Fibroblast of lung (primary cell): ENCODE results near the gene SLC4A8. TPM values are rescaled to one million over a fixed set of nuclear protein-coding genes. Genes with fewer than 3 reads are reported as not detected.

Source experiments
- DNase-seq, 2 donors: peaks; one replicate each; pipeline versions ENCODE4 v3.0.0 to v3.0.0-alpha.2; 2010; ENCODE audit warnings: low read depth in 2 of 2
- H2AFZ ChIP-seq: 2 replicates; pipeline ENCODE4 v1.5.1; 2012; ENCODE audit warnings: low read length, control low read depth, inconsistent platforms
- H3K27ac ChIP-seq: 2 replicates; pipeline ENCODE4 v1.5.1; 2011; ENCODE audit warnings: low read length, control low read depth; ENCODE audit not compliant: insufficient read depth
- H3K27me3 ChIP-seq: 2 replicates; pipeline ENCODE4 v1.5.1; 2011; ENCODE audit warnings: mild to moderate bottlenecking, low read length; ENCODE audit not compliant: control insufficient read depth, insufficient read depth
- H3K36me3 ChIP-seq: 2 replicates; pipeline ENCODE4 v1.5.1; 2011; ENCODE audit warnings: low read length; ENCODE audit not compliant: control insufficient read depth, insufficient read depth
- H3K4me1 ChIP-seq: 2 replicates; pipeline ENCODE4 v1.5.1; 2011; ENCODE audit warnings: low read length; ENCODE audit not compliant: control insufficient read depth, insufficient read depth; ENCODE audit errors: extremely low read depth
- H3K4me2 ChIP-seq: 2 replicates; pipeline ENCODE4 v1.5.1; 2011; ENCODE audit warnings: low read length, control low read depth; ENCODE audit not compliant: insufficient read depth; ENCODE audit errors: extremely low read depth
- H3K4me3 ChIP-seq, 4 experiments: fragments of 200-600 bp in 1 of 4; sonication (generic) in 1 of 4; replicated peaks in 1 of 4; 2 replicates each; pipeline ENCODE4 v1.5.1; 2011 to 2016; ENCODE audit warnings: low read length in 4 of 4, low read depth in 3 of 4, mild to moderate bottlenecking in 3 of 4, control low read depth in 2 of 4, inconsistent platforms in 1 of 4, mixed read lengths in 1 of 4; ENCODE audit not compliant: insufficient read depth in 1 of 4; ENCODE audit errors: control extremely low read depth in 1 of 4
- H3K79me2 ChIP-seq: 2 replicates; pipeline ENCODE4 v1.5.1; 2012; ENCODE audit warnings: mild to moderate bottlenecking, low read length, inconsistent platforms; ENCODE audit not compliant: control insufficient read depth, insufficient read depth
- H3K9ac ChIP-seq: 2 replicates; pipeline ENCODE4 v1.5.1; 2011; ENCODE audit warnings: mild to moderate bottlenecking, low read length, control low read depth; ENCODE audit not compliant: insufficient read depth
- H3K9me3 ChIP-seq: 2 replicates; pipeline ENCODE4 v1.5.1; 2012; ENCODE audit warnings: low read depth, low read length; ENCODE audit not compliant: control insufficient read depth, insufficient read depth
- H4K20me1 ChIP-seq: 2 replicates; pipeline ENCODE4 v1.5.1; 2011; ENCODE audit warnings: low read length; ENCODE audit not compliant: control insufficient read depth, insufficient read depth; ENCODE audit errors: extremely low read depth
- CTCF ChIP-seq, 2 donors: IDR thresholded peaks in 1 of 2; conservative IDR thresholded peaks in 1 of 2; 1 replicate in 1 of 2; 2 replicates in 1 of 2; pipeline ENCODE4 v1.5.1; 2011 to 2012; ENCODE audit warnings: low read length in 2 of 2, control low read depth in 1 of 2, inconsistent platforms in 1 of 2, low read depth in 1 of 2, mild to moderate bottlenecking in 1 of 2
- EZH2 ChIP-seq: IDR thresholded peaks from 2 replicates; pipeline ENCODE4 v1.5.1; 2012; ENCODE audit warnings: low read length, control low read depth, mild to moderate bottlenecking; ENCODE audit errors: missing control alignments
- polyA plus RNA-seq, 2 donors: library from polyadenylated mRNA; depleted of rRNA in 1 of 2; stranded (reverse) in 1 of 2; unstranded in 1 of 2; fragments of >200 nt; gene quantifications; 2 replicates each; pipeline ENCODE4 v1.2.1, GENCODE V29; 2011 to 2012; ENCODE audit warnings: missing spikeins in 1 of 2
- total RNA-seq: library from RNA; depleted of rRNA; stranded (reverse); fragments of >200 nt; gene quantifications from 2 replicates; pipeline ENCODE4 v1.2.1, GENCODE V29; 2014

Gene SLC4A8
- total and polyA plus RNA-seq, 2 donors (not counting 1 experiment from before 2014, with no cell fraction given), result 4.9 to 7.3 TPM

- no peaks in the 10 kb centered on the region for H3K9me3 ChIP-seq
These were observed 8.3 kb downstream of the SLC4A8 start for GRCh38 chr12:51432921-51433320.

GRCh38 chr12:51434305-51434704 lies 9.7 kb downstream of the SLC4A8 start:
- no peak overlapping the region for H2AFZ ChIP-seq
- no peaks in the 10 kb centered on the region for H3K9me3 ChIP-seq
- no peaks in the 10 kb centered on the region for H3K27me3 ChIP-seq
- H3K4me3 ChIP-seq, result no peak overlapping the region
- H3K4me2 ChIP-seq, result no peak overlapping the region
- TF ChIP-seq CTCF (conservative IDR thresholded peaks at IDR 0.05 in 1 of 2, IDR thresholded peaks at IDR 0.05 in 1 of 2; ENCODE audit: low read depth in 1 of 2, low read length in 2 of 2) (no peak), EZH2 (no peak)
- peaks cover 2% of the 10 kb centered on the region for H3K4me1 ChIP-seq
- H3K27ac ChIP-seq, result no peak overlapping the region
- H3K79me2 ChIP-seq, result no peaks in the 10 kb centered on the region
- H3K9ac ChIP-seq, result no peak overlapping the region
- H3K36me3 ChIP-seq, result no peaks in the 10 kb centered on the region
- H4K20me1 ChIP-seq, result no peaks in the 10 kb centered on the region
- peak in 1 of 2 donors; percentile 60 for DNase-seq

More at GRCh38 chr12:51432921-51433320, 8.3 kb downstream of the SLC4A8 start:
- Histone ChIP-seq H3K4me3 (no peak overlapping the region), H3K4me1 (peaks cover 2% of the 10 kb centered on the region), H3K79me2 (no peaks in the 10 kb centered on the region), H3K27ac (no peak overlapping the region), H3K36me3 (no peaks in the 10 kb centered on the region), H3K9ac (no peak overlapping the region), H2AFZ (no peak overlapping the region), H4K20me1 (no peaks in the 10 kb centered on the region), H3K27me3 (no peaks in the 10 kb centered on the region), H3K4me2 (no peak overlapping the region)
- TF ChIP-seq EZH2 (no peak), CTCF (conservative IDR thresholded peaks at IDR 0.05 in 1 of 2, IDR thresholded peaks at IDR 0.05 in 1 of 2; ENCODE audit: low read depth in 1 of 2, low read length in 2 of 2) (no peak)
- DNase-seq, result no peak

GRCh38 chr12:51437431-51437830 lies 12.8 kb downstream of the SLC4A8 start:
- TF ChIP-seq CTCF (conservative IDR thresholded peaks at IDR 0.05 in 1 of 2, IDR thresholded peaks at IDR 0.05 in 1 of 2; ENCODE audit: low read depth in 1 of 2, low read length in 2 of 2) (no peak), EZH2 (no peak)
- Histone ChIP-seq H2AFZ (no peak overlapping the region), H3K4me1 (peaks cover 2% of the 10 kb centered on the region), H3K27me3 (no peaks in the 10 kb centered on the region), H3K27ac (no peak overlapping the region), H3K9ac (no peak overlapping the region), H4K20me1 (no peaks in the 10 kb centered on the region), H3K4me2 (no peak overlapping the region), H3K9me3 (no peaks in the 10 kb centered on the region), H3K4me3 (no peak overlapping the region), H3K36me3 (no peaks in the 10 kb centered on the region), H3K79me2 (no peaks in the 10 kb centered on the region)
- no peak for DNase-seq
